ENCODE measurements around the gene ICOS. TPM values are rescaled to one million over a fixed set of nuclear protein-coding genes. Genes with fewer than 3 reads are reported as not detected.

ICOS gene
- total and polyA plus RNA-seq, 2 of the 8 experiments (the other 6 are each of a cell fraction or from before 2014, with no cell fraction given) = not detected

DNA sequence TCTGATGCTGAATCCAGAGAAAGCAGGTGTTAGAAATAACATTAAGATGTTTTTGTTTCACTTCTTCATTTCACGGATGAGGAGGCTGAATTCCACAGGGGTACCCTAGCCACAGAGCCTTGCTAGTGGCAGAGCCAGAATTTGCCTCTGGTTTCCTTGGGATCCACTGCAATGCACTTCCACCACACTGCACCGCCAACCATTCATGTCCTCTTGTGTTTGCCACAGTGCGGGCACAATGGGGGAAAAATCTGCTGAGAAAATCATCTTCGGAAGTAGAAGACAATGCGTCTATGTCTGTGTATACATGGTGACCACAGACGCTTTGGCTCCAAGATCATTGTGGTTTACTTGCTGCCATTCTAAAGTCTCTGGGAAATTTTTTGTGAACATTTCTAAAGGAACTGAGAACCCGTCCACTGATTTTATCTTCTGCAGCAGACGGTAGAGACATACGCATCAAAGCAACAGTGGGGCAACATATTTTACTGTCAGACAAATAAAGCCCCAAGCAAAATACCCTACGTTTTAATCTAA, 14.9 kb downstream of the ICOS start:
- Histone ChIP-seq H3K4ac (replicated peaks; ENCODE audit: insufficient read length, low read depth, low read length) (no peak overlapping the region), H2BK20ac (ENCODE audit: low read length) (no peak overlapping the region), H4K91ac (replicated peaks; ENCODE audit: insufficient read length, low read length) (no peak overlapping the region), H3K9ac (replicated peaks in 1 of 4; ENCODE audit: extremely low read depth in 1 of 4, low read depth in 3 of 4, low read length in 3 of 4) (no peak overlapping the region), H3K9me3 (ENCODE audit: insufficient read depth in 2 of 2, low read depth in 1 of 2, low read length in 1 of 2) (no peaks in the 10 kb centered on the region), H4K5ac (ENCODE audit: insufficient read length, low read depth, low read length) (no peak overlapping the region), H3K79me1 (ENCODE audit: low read depth, low read length) (no peaks in the 10 kb centered on the region), H2BK15ac (ENCODE audit: low read length) (no peak overlapping the region), H3K14ac (ENCODE audit: insufficient read length) (no peak overlapping the region), H3K56ac (replicated peaks; ENCODE audit: insufficient read length, low read depth, low read length) (no peak overlapping the region), H3K4me2 (ENCODE audit: insufficient read depth in 1 of 2, low read depth in 2 of 2, low read length in 2 of 2) (no peak overlapping the region), H3K4me1 (replicated peaks in 1 of 4; ENCODE audit: control insufficient read depth in 3 of 4, insufficient read depth in 4 of 4, low read length in 3 of 4) (no peaks in the 10 kb centered on the region), H2AK5ac (ENCODE audit: low read depth, low read length) (no peak overlapping the region), H4K20me1 (replicated peaks in 1 of 2; ENCODE audit: control insufficient read depth in 1 of 2, insufficient read depth in 2 of 2, low read length in 2 of 2) (no peaks in the 10 kb centered on the region), H4K8ac (ENCODE audit: extremely low read depth, insufficient read depth, low read length) (no peak overlapping the region), H2BK12ac (ENCODE audit: low read depth, low read length) (no peak overlapping the region), H3K27me3 (replicated peaks in 1 of 4; ENCODE audit: control insufficient read depth in 3 of 4, extremely low read depth in 1 of 4, insufficient read depth in 3 of 4, low read length in 3 of 4) (peaks cover 0 to 1% (median 0%) of the 10 kb centered on the region in 4 experiments; a peak in 1 of 7 replicates), H3K23me2 (ENCODE audit: low read depth, low read length) (no peaks in the 10 kb centered on the region), H3K4me3 (ENCODE audit: extremely low read depth in 1 of 4, insufficient read depth in 2 of 4, low read depth in 3 of 4, low read length in 4 of 4) (no peak overlapping the region), H3K79me2 (ENCODE audit: control insufficient read depth in 1 of 2, insufficient read depth in 2 of 2, low read length in 2 of 2) (no peaks in the 10 kb centered on the region), H3K23ac (ENCODE audit: insufficient read length) (no peak overlapping the region), H3K36me3 (ENCODE audit: control insufficient read depth in 2 of 4, insufficient read depth in 4 of 4, low read length in 3 of 4) (no peaks in the 10 kb centered on the region), H3K18ac (ENCODE audit: extremely low read depth, low read length) (no peak overlapping the region), H2BK5ac (ENCODE audit: low read depth, low read length) (no peak overlapping the region), H2BK120ac (replicated peaks; ENCODE audit: low read depth, low read length) (no peak overlapping the region), H3K27ac (ENCODE audit: low read depth, low read length) (no peak overlapping the region), H2AFZ (ENCODE audit: low read length) (no peak overlapping the region)
- CTCF ChIA-PET (ENCODE audit: partially characterized antibody) = interaction anchor here (0.6 kb wide), 1 partner anchor 694 kb away, joined by 3 read pairs; no protein-coding TSS in a partner anchor
- POLR2A ChIA-PET (ENCODE audit: partially characterized antibody) = no interaction called here
- 96% methylated on average over 10 of the region's 10 CpGs; no CpG with 5 or more reads in 1 of the 2 experiments for WGBS, 2 experiments (ENCODE audit: extremely low coverage in 1 of 2, insufficient coverage in 1 of 2, insufficient read length in 1 of 2, insufficient replicate concordance in 2 of 2, low coverage in 1 of 2, low lambda C conversion rate in 2 of 2, missing lambda C conversion rate in 1 of 2)
- DNase-seq (ENCODE audit: low read depth in 1 of 2, low spot score in 2 of 2) (no peak), FAIRE-seq (no peak)
- no peak for TF ChIP-seq BRCA1 (IDR thresholded peaks at IDR 0.05; ENCODE audit: low read depth, low read length)
- TF ChIP-seq, protein P1, sequence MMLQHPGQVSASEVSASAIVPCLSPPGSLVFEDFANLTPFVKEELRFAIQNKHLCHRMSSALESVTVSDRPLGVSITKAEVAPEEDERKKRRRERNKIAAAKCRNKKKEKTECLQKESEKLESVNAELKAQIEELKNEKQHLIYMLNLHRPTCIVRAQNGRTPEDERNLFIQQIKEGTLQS (IDR thresholded peaks at IDR 0.05; ENCODE audit: insufficient read depth, low read depth, low read length) = no peak
- TF ChIP-seq, protein P2, sequence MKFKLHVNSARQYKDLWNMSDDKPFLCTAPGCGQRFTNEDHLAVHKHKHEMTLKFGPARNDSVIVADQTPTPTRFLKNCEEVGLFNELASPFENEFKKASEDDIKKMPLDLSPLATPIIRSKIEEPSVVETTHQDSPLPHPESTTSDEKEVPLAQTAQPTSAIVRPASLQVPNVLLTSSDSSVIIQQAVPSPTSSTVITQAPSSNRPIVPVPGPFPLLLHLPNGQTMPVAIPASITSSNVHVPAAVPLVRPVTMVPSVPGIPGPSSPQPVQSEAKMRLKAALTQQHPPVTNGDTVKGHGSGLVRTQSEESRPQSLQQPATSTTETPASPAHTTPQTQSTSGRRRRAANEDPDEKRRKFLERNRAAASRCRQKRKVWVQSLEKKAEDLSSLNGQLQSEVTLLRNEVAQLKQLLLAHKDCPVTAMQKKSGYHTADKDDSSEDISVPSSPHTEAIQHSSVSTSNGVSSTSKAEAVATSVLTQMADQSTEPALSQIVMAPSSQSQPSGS (IDR thresholded peaks at IDR 0.05; ENCODE audit: low read length) = no peak
- TF ChIP-seq KDM5A (IDR thresholded peaks at IDR 0.05; ENCODE audit: low read length) = no peak
- no peak for TF ChIP-seq ASH2L (IDR thresholded peaks at IDR 0.05; ENCODE audit: low read length)
- no peak for TF ChIP-seq SIN3A (conservative IDR thresholded peaks at IDR 0.05 in 1 of 2, IDR thresholded peaks at IDR 0.05 in 1 of 2; ENCODE audit: low read depth in 1 of 2, low read length in 2 of 2)
- TF ChIP-seq JUN (IDR thresholded peaks at IDR 0.05; ENCODE audit: low read depth, low read length) = no peak
- no peak for TF ChIP-seq TCF12 (IDR thresholded peaks at IDR 0.05; ENCODE audit: low read depth, low read length)
- no peak for TF ChIP-seq POU5F1 (IDR thresholded peaks at IDR 0.05; ENCODE audit: low read depth, low read length)
- no peak for TF ChIP-seq RFX5 (IDR thresholded peaks at IDR 0.05; ENCODE audit: borderline replicate concordance, low read depth, low read length)
- TF ChIP-seq TAF7 (optimal IDR thresholded peaks at IDR 0.05; ENCODE audit: borderline replicate concordance, low read depth, low read length) = no peak

All from H1 (cell line).